ENCODE results near the gene OTOGL.

OTOGL gene

GRCh38 chr12:80374615-80375014 lies 275.3 kb downstream of the OTOGL start:
- Histone ChIP-seq H3K4me2 (ENCODE audit: low read depth, low read length, poor library complexity, severe bottlenecking) (no peak overlapping the region), H3K79me2 (ENCODE audit: insufficient read depth, low read length) (no peaks in the 10 kb centered on the region)
- no peak for TF ChIP-seq EZH2phosphoT487 (IDR thresholded peaks at IDR 0.05; ENCODE audit: borderline replicate concordance)
- no peak for TF ChIP-seq CTCF (conservative IDR thresholded peaks at IDR 0.05; ENCODE audit: low read length)

GRCh38 chr12:80377140-80377794 lies 277.9 kb downstream of the OTOGL start:
- no peaks in the 10 kb centered on the region for H3F3A ChIP-seq (ENCODE audit: low read depth)
- H3K9me2 ChIP-seq (replicated peaks; ENCODE audit: low read depth, low read length), result no peaks in the 10 kb centered on the region
- TF ChIP-seq CTCF (conservative IDR thresholded peaks at IDR 0.05; ENCODE audit: low read length) (no peak), EZH2phosphoT487 (IDR thresholded peaks at IDR 0.05; ENCODE audit: borderline replicate concordance) (no peak)
- H3K9ac ChIP-seq (ENCODE audit: low read depth, low read length, poor library complexity, severe bottlenecking), result no peak overlapping the region
- H3K4me3 ChIP-seq (ENCODE audit: low read length, poor library complexity, severe bottlenecking), result no peak overlapping the region
- H3K4me2 ChIP-seq (ENCODE audit: low read depth, low read length, poor library complexity, severe bottlenecking), result no peak overlapping the region
- no peaks in the 10 kb centered on the region for H3K4me1 ChIP-seq (ENCODE audit: insufficient read depth, low read length, poor library complexity, severe bottlenecking)
- H3K27me3 ChIP-seq (ENCODE audit: insufficient read depth, low read length, poor library complexity, severe bottlenecking), result no peaks in the 10 kb centered on the region
- no peaks in the 10 kb centered on the region for H3K9me3 ChIP-seq (ENCODE audit: insufficient read depth, low read depth, low read length)
- H2AFZ ChIP-seq (ENCODE audit: low read length), result no peak overlapping the region
- H4K20me1 ChIP-seq (ENCODE audit: insufficient read depth, low read length, poor library complexity, severe bottlenecking), result no peaks in the 10 kb centered on the region
- H3K36me3 ChIP-seq (ENCODE audit: insufficient read depth, low read length), result no peaks in the 10 kb centered on the region
- no peaks in the 10 kb centered on the region for H3K79me2 ChIP-seq (ENCODE audit: insufficient read depth, low read length)

More at GRCh38 chr12:80374615-80375014, 275.3 kb downstream of the OTOGL start:
- Histone ChIP-seq H3K4me1 (ENCODE audit: insufficient read depth, low read length, poor library complexity, severe bottlenecking) (no peaks in the 10 kb centered on the region), H3F3A (ENCODE audit: low read depth) (no peaks in the 10 kb centered on the region), H3K9ac (ENCODE audit: low read depth, low read length, poor library complexity, severe bottlenecking) (no peak overlapping the region), H3K4me3 (ENCODE audit: low read length, poor library complexity, severe bottlenecking) (no peak overlapping the region), H3K9me3 (ENCODE audit: insufficient read depth, low read depth, low read length) (no peaks in the 10 kb centered on the region), H4K20me1 (ENCODE audit: insufficient read depth, low read length, poor library complexity, severe bottlenecking) (no peaks in the 10 kb centered on the region), H3K27me3 (ENCODE audit: insufficient read depth, low read length, poor library complexity, severe bottlenecking) (no peaks in the 10 kb centered on the region), H3K9me2 (replicated peaks; ENCODE audit: low read depth, low read length) (no peaks in the 10 kb centered on the region), H3K36me3 (ENCODE audit: insufficient read depth, low read length) (no peaks in the 10 kb centered on the region), H2AFZ (ENCODE audit: low read length) (no peak overlapping the region)

GRCh38 chr12:80381121-80381520 lies 281.8 kb downstream of the OTOGL start:
- no peaks in the 10 kb centered on the region for H3F3A ChIP-seq (ENCODE audit: low read depth)
- no peaks in the 10 kb centered on the region for H3K36me3 ChIP-seq (ENCODE audit: insufficient read depth, low read length)
- H4K20me1 ChIP-seq (ENCODE audit: insufficient read depth, low read length, poor library complexity, severe bottlenecking), result no peaks in the 10 kb centered on the region
- no peaks in the 10 kb centered on the region for H3K9me3 ChIP-seq (ENCODE audit: insufficient read depth, low read depth, low read length)
- H3K4me2 ChIP-seq (ENCODE audit: low read depth, low read length, poor library complexity, severe bottlenecking), result no peak overlapping the region
- no peak overlapping the region for H2AFZ ChIP-seq (ENCODE audit: low read length)
- H3K4me3 ChIP-seq (ENCODE audit: low read length, poor library complexity, severe bottlenecking), result no peak overlapping the region
- no peak overlapping the region for H3K9ac ChIP-seq (ENCODE audit: low read depth, low read length, poor library complexity, severe bottlenecking)
- no peaks in the 10 kb centered on the region for H3K27me3 ChIP-seq (ENCODE audit: insufficient read depth, low read length, poor library complexity, severe bottlenecking)
- H3K9me2 ChIP-seq (replicated peaks; ENCODE audit: low read depth, low read length), result no peaks in the 10 kb centered on the region
- TF ChIP-seq EZH2phosphoT487 (IDR thresholded peaks at IDR 0.05; ENCODE audit: borderline replicate concordance), result no peak
- no peak for TF ChIP-seq CTCF (conservative IDR thresholded peaks at IDR 0.05; ENCODE audit: low read length)
- H3K79me2 ChIP-seq (ENCODE audit: insufficient read depth, low read length), result no peaks in the 10 kb centered on the region
- H3K4me1 ChIP-seq (ENCODE audit: insufficient read depth, low read length, poor library complexity, severe bottlenecking), result no peaks in the 10 kb centered on the region
